ENCODE results near the gene LAMB3.

GRCh38 chr1:209624558-209625549, 27.4 kb downstream of the LAMB3 start:
- TF ChIP-seq, protein P1, sequence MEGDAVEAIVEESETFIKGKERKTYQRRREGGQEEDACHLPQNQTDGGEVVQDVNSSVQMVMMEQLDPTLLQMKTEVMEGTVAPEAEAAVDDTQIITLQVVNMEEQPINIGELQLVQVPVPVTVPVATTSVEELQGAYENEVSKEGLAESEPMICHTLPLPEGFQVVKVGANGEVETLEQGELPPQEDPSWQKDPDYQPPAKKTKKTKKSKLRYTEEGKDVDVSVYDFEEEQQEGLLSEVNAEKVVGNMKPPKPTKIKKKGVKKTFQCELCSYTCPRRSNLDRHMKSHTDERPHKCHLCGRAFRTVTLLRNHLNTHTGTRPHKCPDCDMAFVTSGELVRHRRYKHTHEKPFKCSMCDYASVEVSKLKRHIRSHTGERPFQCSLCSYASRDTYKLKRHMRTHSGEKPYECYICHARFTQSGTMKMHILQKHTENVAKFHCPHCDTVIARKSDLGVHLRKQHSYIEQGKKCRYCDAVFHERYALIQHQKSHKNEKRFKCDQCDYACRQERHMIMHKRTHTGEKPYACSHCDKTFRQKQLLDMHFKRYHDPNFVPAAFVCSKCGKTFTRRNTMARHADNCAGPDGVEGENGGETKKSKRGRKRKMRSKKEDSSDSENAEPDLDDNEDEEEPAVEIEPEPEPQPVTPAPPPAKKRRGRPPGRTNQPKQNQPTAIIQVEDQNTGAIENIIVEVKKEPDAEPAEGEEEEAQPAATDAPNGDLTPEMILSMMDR (IDR thresholded peaks at IDR 0.05) = no peak
- no peak for TF ChIP-seq POLR2A (IDR thresholded peaks at IDR 0.05)

Data from testis (tissue), 2 donors.